Measurements from ENCODE around the gene RAET1G.
"Not testable (repeated sequence)": the region's sequence is repeated elsewhere in the genome, so short reads cannot be mapped to it uniquely, and the experiment has no call there.

RAET1G gene

DNA sequence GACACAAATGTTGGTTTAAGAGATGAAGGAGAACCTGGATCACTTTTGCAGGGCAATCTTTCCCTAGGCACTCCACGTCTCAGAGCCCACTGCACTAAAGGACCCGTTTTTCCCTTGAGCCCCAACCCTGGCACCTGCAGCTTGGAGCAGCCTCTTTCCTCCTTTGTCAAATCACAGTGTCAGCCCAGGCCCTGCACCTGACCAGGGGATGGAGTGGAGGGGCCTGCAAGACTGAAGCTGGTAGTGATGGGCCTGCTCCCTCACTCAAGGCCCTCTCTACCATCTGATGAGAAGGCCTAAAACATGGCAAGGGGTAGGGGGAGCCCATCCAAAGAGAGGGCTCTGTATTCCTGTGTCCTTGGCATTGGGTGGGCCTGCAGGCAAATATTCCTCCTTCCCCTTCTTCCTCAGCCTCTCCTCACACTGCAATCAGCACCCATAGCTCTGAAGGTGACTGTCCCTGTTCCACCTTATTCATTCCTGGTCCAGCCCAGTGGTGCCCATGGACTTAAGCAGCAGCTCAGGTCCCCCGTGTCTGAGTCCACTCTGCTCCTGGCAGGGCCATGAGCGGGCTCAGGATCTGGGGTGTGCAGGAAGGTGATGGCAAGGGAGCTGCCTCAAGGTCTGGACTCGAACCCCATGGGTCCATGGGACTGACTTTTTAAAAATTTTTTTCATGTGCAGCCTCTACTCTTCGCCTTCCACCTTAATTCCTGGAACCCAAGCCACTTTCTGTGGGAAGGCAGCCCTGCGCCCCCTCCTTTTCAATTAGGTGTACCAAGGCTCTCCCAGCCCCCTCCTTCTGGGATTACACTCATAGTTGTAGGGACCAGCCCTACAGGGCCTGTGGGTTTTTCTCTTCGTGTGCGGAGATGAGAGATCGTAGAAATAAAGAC, 6.7 kb downstream of the RAET1G start:
- no peak for DNase-seq

DNA sequence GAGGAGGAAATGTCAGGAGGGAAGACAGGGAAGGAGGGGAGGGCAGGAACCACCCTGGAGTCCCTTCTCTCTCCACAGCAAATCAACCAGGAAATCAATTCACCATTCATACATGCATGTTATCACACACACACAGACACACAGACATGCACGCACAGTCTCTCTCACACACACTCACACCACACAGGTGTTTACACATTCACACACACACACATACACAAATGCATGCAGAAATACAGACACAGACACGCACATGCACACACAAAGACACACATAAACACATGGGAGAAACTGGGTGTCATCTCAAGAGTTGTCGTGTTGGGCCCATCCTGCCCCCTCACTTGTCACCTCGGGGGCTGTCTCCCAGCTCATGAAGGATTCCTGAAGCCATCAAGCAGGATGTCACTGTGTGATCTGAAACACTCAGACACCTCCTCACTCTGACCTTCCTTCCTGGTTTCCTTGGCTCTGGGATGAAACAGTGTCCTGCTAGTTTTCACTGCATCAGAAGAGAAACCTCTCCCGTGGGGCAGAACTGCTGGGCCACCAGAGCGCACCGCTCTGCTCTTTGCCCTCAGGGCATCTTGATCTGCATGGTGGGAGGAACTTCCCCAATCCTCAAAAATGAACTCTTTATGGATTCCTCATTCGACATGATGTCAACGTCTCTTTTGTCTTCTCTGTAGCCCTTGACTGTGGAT, 9.2 kb downstream of the RAET1G start:
- DNase-seq, result no peak

DNA sequence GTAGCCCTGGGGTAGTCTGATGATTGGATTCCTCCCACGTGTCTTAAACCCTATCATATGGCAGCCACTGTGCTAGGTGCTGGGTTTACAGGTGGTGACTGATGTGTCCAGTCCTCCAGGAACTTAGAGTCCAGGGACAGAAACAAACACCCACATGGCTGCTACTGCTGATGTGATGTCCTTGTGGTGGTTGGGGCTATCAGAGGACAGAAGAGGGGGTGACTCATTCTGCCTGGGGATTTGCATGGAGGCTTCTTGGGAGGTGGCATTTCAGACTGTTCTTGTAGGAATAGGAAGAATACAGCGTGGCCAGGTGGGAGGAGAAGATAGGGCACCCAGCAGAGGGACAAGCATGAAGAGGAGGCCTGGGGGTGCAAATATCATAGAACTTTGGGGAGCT, 9.8 kb downstream of the RAET1G start:
- no peak for DNase-seq

DNA sequence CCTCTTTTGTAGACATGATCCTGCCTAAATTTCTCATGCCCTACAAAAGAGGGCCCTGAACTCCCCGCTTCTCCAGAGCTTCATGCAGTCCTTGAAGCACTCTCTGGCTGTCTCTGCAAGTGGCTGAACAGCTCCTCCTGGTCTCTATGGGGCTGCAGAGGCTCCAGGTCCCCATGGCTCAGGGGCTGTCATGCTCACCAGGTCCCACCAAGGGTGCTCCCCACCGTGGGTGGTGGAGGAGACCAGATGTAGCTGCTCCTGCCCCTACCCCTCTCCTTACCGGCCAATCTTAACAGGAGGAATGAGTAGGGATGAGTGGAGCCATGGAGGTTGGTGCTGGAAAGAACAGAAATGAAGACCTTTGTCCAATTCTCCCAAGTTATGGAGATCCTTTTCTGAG, 10.2 kb downstream of the RAET1G start:
- DNase-seq, result not testable (repeated sequence)

DNA sequence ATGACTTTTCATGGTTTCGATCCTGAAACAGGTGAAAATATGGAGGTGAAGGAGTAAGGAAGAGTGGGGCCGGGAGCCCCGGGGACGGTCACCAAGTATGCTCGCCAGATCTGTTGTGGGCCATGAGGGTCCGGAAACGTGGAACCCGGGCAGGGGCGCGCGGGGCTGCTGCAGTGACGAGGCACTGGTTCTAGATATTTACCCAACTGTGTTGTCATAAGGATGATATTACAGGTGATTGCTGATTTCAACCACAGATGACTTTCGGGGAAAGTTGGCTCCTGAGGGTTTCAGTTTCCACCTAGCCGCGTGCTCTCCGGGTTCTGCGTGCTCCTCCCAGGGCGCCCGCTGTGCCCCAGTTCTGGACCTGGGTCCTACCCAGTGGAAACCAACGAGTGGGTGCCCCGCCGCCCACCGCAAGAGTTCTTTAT, 12.2 kb downstream of the RAET1G start:
- no peak for DNase-seq

DNA sequence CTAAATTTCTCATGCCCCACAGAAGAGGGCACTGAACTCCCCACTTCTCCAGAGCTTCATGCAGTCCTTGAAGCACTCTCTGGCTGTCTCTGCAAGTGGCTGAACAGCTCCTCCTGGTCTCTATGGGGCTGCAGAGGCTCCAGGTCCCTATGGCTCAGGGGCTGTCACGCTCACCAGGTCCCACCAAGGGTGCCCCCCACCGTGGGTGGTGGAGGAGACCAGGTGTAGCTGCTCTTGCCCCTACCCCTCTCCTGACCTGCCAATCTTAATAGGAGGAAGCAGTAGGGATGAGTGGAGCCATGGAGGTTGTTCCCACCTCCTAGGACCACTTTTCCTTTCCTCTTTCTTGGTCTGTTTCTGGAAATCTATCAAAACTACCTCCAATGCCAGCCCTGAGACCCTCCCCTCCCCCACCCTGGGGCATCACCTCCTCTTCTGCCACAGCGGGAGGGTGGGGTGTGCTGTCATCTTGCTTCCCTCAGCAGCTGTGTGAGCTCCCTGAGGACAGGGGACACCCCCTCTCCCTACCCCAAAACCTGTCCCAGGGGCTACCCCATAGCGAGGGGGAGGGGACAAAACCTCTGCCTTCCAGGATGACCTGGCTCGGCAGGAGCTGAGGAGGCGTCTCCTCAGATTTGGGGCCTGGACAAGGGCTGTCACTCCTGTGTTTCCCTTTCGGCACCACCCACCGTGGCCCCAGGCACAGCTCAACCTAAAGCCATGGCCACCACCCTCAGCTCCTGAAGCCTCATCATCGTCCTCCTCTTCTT, 13.0 kb downstream of the RAET1G start:
- no peak for DNase-seq

DNA sequence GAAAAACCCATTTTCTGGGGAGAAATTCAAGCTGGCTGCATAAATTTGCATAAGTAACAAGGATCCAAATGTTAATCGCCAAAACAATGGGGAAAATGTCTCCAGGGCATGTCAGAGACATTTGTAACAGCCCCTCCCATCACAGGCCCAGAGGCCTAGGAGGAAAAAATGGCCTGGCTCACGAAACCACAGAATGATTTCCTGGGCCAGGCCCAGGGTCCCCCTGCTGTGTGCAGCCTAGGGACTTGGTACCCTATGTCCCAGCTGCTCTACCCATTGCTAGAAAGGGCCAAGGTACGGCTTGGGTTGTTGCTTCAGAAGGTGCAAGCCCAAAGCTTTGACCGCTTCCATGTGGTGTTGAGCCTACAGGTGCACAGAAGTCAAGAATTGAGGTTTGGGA, 14.4 kb downstream of the RAET1G start:
- not testable (repeated sequence) for DNase-seq

DNA sequence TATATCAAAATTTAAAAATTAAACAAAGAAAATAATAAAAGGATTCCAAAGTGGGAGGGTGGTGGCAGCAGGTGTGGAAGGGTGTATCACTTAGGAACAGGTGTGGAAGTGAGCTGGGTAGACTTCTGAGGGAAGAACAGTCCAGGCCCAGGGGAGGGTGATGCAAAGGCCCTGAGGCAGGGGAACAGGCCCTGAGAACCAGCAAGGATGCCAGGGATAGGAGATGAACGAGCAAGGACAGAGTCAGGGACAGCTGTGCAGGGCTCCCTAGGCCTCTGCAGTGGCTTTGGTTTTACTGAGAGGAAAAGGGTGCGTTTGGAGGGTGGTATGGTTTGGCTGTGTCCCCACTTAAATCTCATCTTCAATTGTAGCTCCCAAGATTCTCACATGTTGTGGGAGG, 15.6 kb downstream of the RAET1G start:
- DNase-seq, result no peak

DNA sequence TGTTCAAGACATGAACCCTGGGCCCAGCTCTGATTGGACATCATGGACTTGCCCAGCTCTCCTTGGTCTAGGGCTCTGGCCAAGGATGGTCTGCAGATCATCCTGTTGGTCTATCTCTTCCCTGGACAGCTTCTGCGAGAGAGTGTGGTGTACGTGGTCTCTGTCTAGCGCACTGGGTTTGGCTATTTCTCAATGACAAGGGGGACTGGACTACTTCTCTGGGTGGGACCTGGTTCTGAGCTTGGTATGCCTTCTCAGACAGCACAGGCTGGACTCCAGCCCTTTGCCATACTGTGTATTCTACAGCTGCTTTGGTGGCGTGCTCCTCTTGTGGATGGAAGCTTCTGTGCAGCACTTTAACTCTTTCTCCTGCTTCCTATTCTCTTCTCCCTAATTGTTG, 16.5 kb downstream of the RAET1G start:
- DNase-seq, result no peak

DNA sequence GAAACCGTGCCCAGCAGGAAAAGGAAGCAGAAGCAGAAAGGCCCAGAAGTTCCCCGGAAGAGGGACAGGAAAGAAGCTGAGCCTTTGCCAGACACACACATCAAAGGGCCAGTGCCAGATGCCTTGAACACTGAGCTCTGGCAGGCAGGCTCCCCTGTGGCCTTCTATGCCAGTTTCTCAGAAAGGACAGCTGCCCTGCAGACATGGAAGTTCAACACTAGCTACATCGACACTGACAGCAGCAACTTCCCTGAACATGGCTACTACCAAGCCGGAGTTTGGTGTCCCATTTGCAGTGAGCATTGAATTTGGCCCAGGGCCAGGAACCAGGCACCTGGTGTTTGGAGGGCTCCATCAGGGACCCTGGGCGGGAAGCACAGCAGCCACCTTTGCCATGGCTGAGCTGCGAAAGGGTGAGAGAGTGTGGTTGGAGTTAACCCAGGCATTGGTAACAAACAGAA, 17.0 kb downstream of the RAET1G start:
- no peak for DNase-seq

DNA sequence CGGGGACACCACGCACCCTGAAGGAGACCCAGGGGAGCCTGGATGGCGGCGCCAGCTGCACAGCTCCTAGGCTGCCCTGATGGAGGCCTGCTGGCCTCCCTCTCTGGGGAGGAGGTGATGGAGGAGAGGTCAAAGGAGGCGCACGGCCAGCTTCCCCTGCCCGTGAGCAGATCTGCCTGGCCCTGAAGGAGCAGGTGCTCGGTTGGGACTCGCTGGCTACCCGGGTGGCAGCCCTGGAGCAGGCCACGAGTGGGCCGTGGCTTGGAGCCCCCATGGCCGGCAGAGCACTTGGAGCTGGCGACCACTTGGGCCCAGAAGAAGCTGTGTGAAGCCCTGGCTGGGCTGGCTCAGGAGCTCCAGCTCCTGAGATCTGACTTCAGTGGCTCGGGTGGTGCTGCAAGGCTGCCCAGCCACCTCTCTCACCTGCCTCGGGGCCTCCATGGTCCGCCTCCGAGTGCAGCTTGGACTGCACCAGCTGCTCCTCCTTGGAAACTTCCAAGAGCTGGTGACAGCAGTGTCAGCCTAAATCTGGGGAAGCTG, 17.5 kb downstream of the RAET1G start:
- DNase-seq, result no peak

DNA sequence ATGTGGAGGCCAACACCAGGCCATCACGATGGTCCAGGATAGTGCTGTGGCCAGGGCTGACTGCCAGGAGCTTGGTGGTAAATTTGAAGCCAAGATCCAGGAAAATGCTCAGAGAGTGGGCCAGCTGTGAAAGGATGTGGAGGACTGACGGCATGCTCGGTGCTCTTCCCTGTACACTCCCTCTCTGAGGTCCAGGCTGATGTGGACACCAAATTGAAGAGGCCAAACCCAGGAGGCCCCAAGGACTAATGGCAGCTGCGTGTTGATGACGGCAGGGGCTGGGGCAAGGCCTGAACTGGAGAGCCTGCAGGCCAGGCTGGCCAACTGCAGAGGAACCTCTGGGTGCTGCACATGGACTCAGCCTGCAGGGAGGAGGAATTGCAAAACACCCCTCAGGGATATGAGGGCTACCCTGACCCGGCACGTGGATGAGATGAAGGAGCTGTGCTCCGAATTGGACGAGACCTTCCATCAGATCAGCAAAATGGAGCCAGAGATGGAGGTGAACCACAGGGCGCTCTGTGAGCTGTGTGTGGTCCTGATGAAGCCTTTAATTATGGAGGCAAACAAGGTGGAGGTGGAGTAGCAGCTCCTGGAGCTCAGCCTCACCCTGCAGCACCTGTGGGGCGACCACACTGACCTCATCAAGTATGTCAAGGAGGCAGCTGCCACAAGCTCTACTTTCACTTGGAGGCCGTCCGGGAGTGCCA, 18.1 kb downstream of the RAET1G start:
- no peak for DNase-seq

DNA sequence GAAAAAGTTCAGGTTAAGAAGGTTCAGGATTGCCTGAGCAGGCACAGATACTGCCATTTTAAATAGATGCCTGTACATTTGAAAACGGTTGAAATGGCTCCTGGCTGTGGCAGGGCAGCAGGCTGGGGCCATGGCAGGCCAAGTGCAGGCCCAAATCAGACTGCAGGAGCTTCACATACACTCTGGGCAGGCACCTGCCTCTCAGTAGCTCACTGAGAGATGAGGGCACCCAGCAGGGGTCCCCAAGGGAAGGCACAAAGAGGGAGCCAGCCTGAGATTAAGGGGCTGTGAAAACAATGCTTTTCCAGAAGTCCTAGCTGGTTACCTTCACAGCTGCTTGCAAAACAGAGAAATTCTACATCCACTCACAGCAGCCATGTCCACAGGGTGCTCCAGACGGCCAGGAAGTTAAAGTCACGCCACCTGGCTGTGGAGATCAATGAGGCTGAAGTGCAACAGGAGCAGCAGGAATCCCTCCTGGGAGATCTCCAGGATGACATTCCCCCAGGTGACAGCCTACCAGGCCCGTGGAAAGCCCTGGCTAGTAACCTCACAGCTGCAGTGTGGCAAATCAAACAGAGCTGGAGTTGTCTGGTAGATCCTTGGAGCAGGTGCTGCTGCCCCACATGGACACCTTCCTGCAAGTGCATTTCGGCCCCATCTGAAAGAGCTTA, 18.8 kb downstream of the RAET1G start:
- no peak for DNase-seq

DNA sequence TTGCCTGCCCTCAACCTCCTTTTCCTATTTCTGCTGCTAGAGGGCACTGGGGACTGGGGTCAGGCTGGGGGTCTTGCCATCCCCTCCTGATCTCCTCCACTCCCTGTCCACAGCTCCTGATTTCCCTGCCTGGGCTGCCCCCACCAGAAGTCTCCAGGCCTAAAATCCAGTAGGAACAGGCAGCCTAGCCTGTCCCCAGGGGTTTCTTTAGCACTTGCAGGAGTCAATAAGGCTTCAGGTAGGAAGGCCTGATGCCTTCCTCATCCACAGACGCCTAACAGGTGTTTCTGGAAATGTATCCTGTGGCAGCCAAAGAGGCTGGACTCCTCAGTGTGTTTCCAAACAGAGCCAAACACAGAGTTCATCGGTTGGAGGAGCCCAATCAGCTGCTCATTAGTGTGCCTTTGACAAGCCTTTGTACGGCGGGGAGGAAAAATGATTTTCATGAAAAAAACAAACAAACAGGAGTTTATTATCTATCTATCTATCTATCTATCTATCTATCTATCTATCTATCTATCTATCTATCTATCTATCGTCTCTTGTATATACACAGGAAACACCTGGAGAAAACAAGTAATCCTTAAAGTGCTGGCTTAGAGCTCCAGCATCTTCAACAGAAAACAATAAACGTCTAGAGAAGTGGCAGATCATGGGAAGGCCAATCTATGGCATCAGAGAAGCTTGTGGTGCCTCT, 21.3 kb downstream of the RAET1G start:
- no peak for DNase-seq

DNA sequence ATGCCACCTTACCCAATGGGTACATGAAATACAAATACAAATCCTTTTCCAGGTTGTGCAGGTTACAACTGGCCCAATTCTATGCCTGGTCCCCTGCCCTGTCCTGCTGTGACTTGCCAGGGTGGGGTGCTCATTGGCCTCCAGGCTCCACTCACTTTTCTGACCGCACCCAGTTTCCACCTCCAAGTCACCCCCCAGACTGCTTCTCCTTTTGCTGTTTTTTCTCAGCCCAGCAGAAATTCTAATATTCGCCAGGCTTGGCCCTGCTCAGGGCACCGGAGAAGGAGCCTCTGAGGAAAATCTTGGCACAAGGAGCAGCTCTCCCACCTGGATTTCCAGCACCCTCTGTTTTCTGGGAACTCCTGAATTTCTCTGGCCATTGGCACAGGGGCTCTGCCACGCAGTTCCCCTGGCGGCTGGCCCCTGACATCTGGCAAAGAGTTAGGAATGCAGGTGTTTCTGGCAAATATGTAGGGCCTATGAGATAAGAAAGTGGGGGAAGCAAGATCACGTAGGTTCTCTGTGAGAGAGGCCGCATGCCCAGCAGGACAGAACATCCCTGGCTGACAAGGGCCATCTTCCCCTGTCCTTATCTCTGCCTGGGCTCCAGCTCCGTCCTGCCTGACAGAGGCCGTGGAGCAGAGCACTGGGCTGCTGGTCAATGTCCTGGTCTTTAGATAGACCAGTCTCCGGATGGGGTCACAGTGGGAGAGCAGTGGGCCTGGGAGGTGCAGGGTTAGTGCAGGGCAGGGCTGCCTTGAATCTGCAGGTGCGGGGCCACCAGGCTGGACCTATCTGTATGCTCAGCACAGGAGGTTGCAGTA, 22.1 kb downstream of the RAET1G start:
- no peak for DNase-seq

DNA sequence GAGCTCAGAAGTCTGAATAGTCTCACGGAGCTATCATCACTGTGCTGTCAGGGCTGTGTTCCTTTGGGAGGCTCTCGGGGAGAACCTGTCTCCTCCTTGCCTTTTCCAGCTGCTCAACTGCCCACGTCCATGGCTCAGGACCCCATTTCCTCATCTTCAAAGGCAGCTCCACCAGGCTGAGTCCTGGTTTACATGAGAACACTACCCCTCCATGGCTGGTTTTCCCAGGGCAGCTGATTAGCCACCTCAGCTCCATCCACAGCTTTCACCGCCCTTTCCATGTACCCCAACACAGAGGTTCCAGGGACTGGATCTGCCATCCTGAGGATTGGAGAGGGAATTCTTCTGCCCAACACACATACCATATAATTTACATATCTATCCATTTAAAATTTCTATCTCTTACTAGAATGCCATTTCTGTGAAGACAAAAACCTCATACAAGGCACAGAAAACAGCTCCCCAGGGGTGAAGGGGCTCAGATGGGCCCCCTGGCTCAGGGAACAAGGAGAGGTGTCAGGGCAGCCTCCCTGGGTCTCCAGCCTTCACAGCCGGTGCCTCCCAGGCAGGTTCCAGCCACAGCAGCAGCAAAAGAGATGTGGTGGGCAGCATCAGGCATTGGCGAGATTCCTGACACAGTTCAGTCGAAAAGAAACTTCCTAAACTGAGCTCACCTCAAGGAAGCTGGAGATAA, 22.8 kb downstream of the RAET1G start:
- no peak for DNase-seq

DNA sequence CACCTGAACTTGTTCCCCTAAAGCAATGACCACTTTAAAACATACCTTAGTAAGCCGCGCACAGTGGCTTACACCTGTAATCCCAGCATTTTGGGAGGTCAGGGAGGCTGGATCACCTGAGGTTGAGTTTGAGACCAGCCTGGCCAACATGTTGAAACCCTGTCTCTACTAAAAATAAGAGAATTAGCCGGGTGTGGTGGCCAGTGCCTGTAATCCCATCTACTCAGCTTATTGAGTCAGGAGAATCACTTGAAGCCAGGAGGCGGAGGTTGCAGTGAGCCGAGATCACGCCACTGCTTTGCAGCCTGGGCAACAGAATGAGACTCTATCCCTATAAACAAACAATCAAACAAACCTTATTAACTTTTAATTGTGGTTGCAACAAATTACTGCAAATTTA, 23.4 kb downstream of the RAET1G start:
- DNase-seq, result no peak

DNA sequence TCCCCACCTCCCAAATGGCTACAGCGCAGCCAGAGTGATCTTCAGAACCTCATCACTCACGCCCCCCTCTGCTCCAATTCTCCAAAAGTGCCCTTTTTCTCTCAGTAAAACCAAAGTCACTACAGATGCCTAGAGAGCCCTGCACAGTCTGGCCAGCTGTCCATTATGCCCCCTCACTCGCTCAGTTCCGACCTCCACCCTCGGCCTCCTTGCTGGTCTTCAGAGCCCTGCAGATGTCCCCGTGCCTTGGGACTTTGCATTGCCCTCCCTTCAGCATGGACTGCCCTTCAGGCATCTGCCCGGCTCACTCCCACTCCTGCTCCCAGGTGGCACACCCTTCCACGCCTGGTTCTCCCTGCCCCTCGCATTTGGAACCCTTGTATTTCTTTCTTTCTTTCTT, 24.0 kb downstream of the RAET1G start:
- DNase-seq, result no peak
